Measurements from ENCODE around the gene DNAH11. TPM values are rescaled to one million over a fixed set of nuclear protein-coding genes. Genes with fewer than 3 reads are reported as not detected.
A peak's percentile ranks its signal among the peaks of the same experiment; 100 is the strongest.

The DNAH11 gene
- total and polyA plus RNA-seq, 2 of the 13 experiments (the other 11 are each of a cell fraction or from before 2014, with no cell fraction given) = not detected

- Histone ChIP-seq H3K4me2 (ENCODE audit: low read depth, low read length) (peak overlapping the region; percentile 43; the same call in 1 of the 2 replicates), H2AFZ (ENCODE audit: low read length) (no peak overlapping the region), H3K4me3 (replicated peaks in 1 of 3; ENCODE audit: insufficient read depth in 1 of 3, low read depth in 2 of 3, low read length in 3 of 3) (peak overlapping the region in 2 of 3 experiments; percentile 31 to 40; a peak in 4 of 6 replicates), H3K36me3 (replicated peaks in 1 of 2; ENCODE audit: control insufficient read depth in 1 of 2, insufficient read depth in 2 of 2, low read length in 2 of 2) (no peaks in the 10 kb centered on the region), H3K27me3 (ENCODE audit: control insufficient read depth in 1 of 2, insufficient read depth in 2 of 2, low read length in 2 of 2) (peaks cover 0 to 7% of the 10 kb centered on the region in 2 experiments; a peak in 2 of 5 replicates), H3K4me1 (ENCODE audit: insufficient read depth, low read length) (no peaks in the 10 kb centered on the region), H3K27ac (ENCODE audit: extremely low read length, insufficient read depth, low read length) (no peak overlapping the region), H3K9me3 (ENCODE audit: low read length) (no peaks in the 10 kb centered on the region), H3K79me2 (ENCODE audit: insufficient read depth, low read length) (no peaks in the 10 kb centered on the region), H4K20me1 (ENCODE audit: insufficient read depth, low read length) (no peaks in the 10 kb centered on the region), H3K9ac (ENCODE audit: insufficient read depth, low read depth, low read length) (no peak overlapping the region)
- no TSS peak for BruUV-seq (replicated peaks)
- CTCF ChIA-PET (ENCODE audit: low intra/inter-chr PET ratio, low total read pairs) = no interaction called here
- POLR2A ChIA-PET = no interaction called here
- DNase-seq (ENCODE audit: low spot score) (no peak), ATAC-seq (peak; percentile 25; the same call in 1 of the 3 replicates), FAIRE-seq (no peak)
- in situ Hi-C loops (cut with HindIII; ENCODE audit: extremely low pct_ligation_motif_present, low pct_unique_long_range_greater_than_20kb) (no loop called here), intact Hi-C loops (cut with micrococcal nuclease; ENCODE audit: unreplicated experiment) (no loop called here)
- TF ChIP-seq CREM (IDR thresholded peaks at IDR 0.05) = no peak
- TF ChIP-seq CREM (CRISPR knock-in tag; IDR thresholded peaks at IDR 0.05) = no peak
- 0 out of 2 replicates have a peak, but pooled peaks have one; percentile 19 for TF ChIP-seq ZNF263 (CRISPR knock-in tag; IDR thresholded peaks at IDR 0.05)
- no peak for TF ChIP-seq XRCC5 (optimal IDR thresholded peaks at IDR 0.05; ENCODE audit: low read length)
- TF ChIP-seq ZBTB26 (CRISPR knock-in tag; IDR thresholded peaks at IDR 0.05; ENCODE audit: borderline replicate concordance) = no peak
- TF ChIP-seq FOXM1 (CRISPR knock-in tag; IDR thresholded peaks at IDR 0.05) = no peak
- no peak for TF ChIP-seq MAX (IDR thresholded peaks at IDR 0.05)
- TF ChIP-seq RFX3 (CRISPR knock-in tag; IDR thresholded peaks at IDR 0.05) = no peak
- peak; percentile 16; the same call in 1 of the 2 replicates for TF ChIP-seq SAP130 (CRISPR knock-in tag; IDR thresholded peaks at IDR 0.05; ENCODE audit: low read depth)
- no peak for TF ChIP-seq ZKSCAN1 (IDR thresholded peaks at IDR 0.05; ENCODE audit: low read length)
- 27% methylated on average over 34 of the region's 34 CpGs for WGBS (ENCODE audit: low lambda C conversion rate)
These were observed 402.0 kb downstream of the DNAH11 start for GRCh38 chr7:21944616-21945453.

All from HepG2 (cell line).